AG09319 (cell line): ENCODE results near the gene SORBS2.

Source experiments
- DNase-seq: peaks from one replicate; pipeline ENCODE4 v3.0.0-alpha.2; 2010; ENCODE audit warnings: low read depth; ENCODE audit errors: extremely low read depth
- CTCF ChIP-seq: IDR thresholded peaks from 2 replicates; pipeline ENCODE4 v1.5.1; 2011; ENCODE audit warnings: low read depth, mild to moderate bottlenecking, inconsistent platforms, low read length, moderate library complexity

SORBS2 gene

GRCh38 chr4:185772391-185773093 lies 39.5 kb downstream of the SORBS2 start:
- no peak for DNase-seq
- no peak for TF ChIP-seq CTCF

DNA sequence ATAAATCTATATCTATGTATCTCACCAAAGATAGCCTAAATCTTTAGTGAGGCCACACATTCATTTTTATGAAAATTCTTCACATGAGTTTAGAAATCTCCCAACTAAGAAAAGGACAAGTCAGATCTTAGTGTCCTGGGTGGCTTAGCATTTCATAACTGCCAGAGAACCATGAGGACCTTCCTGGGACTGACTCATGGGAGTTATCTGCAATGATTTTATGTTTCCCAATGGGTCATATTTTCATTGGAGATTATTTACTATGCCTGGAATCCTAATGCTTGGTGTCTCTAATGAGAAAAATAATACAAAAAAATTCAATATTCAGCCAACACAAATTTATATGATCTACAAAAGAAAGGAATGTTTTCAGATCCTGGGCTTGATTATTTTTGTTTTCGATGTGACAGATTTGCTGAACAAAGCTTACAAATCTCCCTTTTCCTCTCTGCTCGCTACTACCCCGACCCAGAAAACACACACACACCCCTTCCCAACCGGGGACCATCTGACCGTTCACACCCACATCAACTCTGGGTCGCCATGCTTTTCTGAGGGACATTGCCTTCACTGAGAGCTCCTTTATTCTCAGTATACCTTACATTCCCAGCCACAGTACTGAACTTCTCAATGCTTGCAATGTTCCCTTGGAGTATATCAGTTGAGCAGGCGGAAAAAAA lies 40.1 kb downstream of the SORBS2 start:
- DNase-seq, result no peak
- TF ChIP-seq CTCF, result no peak

DNA sequence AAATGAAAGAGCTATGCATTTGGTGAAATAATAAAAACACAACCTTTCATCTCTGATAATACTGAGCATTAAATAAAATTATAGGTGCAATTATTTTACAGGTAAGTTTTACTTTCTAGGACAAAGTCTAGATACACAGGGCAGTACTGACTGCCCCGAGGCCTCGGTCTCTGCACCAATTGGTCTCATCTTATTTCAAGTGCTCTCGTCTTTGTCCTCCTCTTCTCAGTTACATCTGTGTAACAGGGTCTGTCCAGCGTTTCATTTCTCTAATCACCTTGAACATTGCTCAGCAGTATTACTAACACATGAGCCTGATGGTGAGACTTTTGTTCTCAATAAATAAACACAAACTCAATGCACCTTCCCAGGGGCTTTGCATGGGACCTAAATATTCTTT lies 44.5 kb downstream of the SORBS2 start:
- no peak for TF ChIP-seq CTCF
- DNase-seq, result no peak

DNA sequence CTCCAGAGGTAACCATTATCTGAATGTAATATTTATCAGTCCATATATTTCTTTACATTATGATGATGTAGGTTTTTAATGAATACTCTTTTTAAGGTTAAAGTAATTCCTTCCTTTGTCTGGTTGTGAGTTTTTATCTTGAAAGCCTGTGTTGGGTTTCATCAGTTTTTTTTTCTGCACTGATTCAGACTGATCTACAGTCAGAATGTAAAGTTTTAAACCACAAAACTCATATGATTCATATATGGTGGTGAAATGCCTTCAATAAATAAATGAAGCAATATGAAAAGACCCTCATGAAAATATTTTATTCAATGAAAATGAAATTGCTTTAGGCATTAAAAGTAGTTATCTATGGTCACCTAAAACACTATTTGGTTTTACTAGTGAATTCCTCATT lies 47.1 kb downstream of the SORBS2 start:
- DNase-seq, result no peak
- no peak for TF ChIP-seq CTCF

- no peak for DNase-seq
- TF ChIP-seq CTCF, result no peak
Measured at GRCh38 chr4:185761352-185762235, 50.4 kb downstream of the SORBS2 start.

DNA sequence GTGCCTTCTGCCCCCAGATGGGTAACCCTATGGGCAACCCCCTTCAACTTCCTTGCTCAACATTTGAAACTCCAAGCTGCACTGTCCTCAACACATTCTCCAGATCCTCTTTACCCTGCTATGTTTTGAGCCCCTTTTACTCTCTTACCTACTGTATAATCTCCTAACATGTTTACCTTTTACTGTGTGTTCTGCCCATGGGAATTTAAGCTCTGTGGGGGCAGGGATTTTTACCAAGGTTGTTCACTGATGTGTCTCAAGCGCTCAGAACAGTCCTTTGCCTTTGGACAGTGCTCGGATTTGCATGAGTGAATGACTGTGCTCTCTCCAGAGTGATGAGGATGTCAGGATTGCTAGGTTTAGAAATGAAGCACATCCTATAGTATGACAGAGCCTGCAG lies 53.2 kb downstream of the SORBS2 start:
- TF ChIP-seq CTCF, result no peak
- DNase-seq, result no peak

- TF ChIP-seq CTCF, result no peak
Measured at GRCh38 chr4:185755451-185755850, 56.5 kb downstream of the SORBS2 start.

More at GRCh38 chr4:185755451-185755850, 56.5 kb downstream of the SORBS2 start:
- DNase-seq, result no peak
